HCEC 1CT (cell line): ENCODE measurements around the gene ATP5MC2.
"Not testable (repeated sequence)": the region's sequence is repeated elsewhere in the genome, so short reads cannot be mapped to it uniquely, and the experiment has no call there.

ENCODE experiments used
- DNase-seq: peaks from one replicate; pipeline ENCODE4 v3.0.0-alpha.2; 2017

Gene ATP5MC2

DNA sequence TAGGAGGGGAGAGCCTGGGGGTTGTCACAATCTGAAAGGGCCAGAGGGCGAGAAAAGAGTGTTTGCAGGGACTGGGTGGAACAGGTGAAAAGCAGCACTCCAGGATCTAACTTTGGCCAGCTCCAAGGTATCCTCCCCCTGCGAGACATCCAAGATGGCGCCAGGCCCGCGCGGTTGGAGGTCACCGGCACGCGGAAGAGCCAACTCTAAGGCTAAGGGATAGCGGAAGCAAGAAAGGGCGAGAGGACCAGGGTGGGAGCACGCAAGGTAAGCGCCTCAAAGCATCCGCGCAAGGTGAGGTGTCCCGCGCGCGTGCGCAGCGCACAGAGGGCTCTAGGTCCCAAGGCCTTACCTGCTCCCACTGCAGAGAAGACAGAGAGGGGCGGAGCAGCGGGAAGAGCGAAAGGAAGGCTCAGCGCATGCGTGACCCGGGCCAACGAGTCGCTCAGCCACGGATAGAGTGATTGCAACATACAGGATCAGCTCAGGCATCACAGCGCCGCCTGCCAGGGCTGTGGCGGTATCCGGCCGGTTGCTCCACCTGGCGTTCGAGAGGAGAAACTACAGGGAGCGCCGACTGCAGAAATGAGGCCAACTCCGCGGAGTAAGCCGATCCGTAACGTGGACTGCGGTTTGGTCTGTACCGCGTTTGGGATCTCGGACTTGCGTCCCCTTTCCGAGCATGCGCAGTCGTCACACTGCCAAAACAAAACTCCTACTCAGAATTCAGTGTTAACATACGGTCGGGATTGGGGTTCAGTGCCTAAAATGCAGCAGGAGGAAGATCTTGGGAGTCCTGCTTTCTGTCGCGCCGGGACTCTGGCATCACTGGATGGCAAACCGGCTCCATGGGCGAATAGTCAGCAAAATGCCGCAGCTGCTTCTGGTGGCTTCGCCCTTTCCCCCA is at the start of gene ATP5MC2:
Gene ATP5MC2 (minus strand): TSS at position 383 of the 907 bp plus-strand sequence. CDS start 3,469 bp downstream, outside the sequence.
- peak; percentile 98 for DNase-seq

DNA sequence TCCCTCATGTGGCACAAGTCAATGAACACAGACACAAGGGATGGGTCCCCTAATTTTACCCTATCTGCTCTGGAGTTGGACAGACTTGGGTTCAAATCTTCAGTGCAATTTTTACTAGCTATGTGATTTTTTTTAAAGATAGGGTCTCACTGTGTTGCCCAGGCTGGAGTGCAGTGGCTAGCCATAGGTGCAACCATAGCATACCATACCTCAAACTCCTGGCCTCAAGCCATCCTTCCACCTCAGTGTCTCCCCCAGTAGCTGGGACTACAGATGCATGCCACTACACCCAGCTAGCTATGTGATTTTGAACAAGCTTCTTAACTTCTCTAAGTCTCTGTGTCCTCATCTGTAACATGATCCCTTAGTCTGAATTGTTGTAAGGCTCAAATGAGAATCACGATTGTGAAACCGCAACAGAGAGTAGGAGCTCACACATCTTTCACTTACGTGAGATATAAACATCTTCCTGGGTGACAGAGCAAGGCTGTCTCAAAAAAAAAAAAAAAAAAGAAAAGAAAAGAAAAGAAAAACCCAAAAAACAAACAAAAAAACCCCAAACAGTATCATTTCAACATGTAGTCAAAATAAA is 46.7 kb upstream of the ATP5MC2 start:
- DNase-seq = peak; percentile 40

DNA sequence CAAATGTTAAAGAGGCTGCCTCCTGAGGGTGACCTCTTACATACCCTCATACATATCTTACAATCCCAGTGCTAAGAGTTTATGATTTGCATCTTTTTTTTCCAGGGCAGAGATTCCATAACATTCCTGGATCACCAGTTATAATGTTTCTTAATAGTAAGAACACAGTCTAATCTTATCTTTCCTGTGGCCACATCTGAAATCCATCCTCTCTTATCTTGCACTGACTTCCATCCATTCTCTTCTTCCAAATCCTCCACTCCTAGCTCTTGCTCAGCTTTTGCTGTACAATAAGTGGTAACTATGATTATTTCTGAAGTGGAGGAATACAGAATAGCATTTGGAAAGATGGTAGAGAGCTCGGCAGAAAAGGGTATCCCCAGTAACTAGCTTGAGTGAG is 45.1 kb upstream of the ATP5MC2 start:
- DNase-seq = no peak

DNA sequence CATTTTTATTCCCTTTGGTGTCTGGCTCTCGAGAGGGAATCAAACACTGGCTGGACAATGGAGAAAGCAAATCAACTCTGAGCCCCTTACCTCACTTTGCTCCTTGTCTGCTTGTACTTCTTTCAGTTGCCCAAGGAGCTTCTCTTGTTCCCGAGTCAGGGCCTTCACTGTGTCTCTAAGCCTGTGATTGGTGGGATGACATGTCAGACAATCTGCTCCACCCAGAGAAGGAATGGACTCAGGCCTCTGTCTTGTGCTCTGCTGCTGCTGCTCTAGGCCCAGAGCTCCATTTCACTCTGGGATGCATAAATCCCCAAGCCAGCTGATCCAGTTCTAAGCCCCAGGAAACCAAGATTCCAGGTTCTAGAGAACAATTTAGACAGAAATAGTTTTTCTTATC is 43.8 kb upstream of the ATP5MC2 start:
- DNase-seq = no peak

DNA sequence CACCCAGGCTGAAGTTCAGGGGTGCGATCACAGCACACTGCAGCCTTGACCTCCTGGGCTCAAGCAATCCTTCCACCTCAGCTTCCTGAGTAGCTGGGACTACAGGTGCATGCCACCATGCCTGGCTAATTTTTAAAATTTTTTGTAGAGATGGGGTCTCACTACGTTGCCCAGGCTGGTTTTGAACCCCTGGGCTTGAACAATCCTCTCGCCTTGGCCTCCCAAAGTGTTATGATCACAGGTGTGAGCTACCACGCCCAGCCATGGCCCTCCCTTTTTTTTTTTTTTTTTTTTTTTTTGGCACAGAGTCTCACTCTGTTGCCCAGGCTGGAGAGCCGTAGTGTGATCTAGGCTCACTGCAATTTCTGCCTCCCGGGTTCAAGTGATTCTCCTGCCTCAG is 42.7 kb upstream of the ATP5MC2 start:
- DNase-seq = not testable (repeated sequence)

DNA sequence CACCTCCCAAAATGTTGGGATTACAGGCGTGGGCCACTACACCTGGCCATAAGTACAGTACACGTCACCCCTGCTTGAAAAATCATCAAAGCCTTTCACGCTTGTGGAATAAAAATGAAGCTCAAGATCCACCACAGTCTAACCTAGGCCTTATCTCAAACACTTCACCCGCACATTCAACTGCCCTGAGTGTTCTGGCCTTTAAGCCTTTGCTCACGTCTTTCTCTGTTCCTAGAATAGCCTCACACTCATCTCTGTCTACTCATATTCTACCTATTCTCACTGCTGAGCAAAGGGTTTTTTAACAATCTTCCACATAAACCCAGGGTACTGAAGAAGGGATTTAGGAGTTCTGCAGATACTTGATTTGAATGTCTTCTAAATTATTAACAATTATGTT is 41.4 kb upstream of the ATP5MC2 start:
- no peak for DNase-seq

DNA sequence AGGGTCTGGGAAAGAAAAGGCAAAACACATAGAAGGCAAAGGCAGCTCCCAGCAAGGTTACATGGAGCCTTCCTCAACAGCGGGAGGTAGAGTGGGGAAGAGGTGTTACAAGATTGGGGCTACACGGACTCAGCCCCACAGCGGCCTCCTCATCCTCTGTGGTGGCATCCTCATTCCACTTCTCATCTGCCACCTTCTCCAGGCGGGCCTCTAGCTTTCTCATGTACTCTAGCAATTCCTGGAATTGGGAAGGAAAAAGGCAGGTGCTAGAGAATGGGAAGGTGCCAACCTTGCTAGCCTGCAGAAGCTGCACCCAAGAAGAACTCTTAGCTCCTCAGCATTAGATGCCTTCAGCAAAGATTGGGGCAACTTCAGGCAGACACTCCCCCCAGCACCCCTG is 38.1 kb upstream of the ATP5MC2 start:
- DNase-seq = no peak

DNA sequence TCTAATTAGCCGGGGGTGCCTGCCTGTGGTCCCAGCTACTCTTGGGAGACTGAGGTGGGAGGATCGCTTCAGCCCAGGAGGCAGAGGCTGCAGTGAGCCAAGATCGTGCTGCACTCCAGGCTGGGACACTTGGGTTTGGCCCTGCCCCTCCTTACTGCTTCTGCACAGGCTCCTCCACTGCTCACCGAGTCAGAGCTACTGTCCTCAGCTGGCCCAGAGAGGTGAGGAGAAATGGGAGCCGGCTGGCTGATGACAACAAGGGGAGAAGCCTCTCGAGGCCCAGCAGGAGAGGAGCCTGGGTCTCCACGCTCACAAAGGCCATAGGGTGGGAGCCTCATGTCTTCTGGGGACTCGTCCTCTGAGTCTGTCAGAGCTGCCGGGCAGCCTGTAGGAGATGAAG is 37.6 kb upstream of the ATP5MC2 start:
- no peak for DNase-seq

DNA sequence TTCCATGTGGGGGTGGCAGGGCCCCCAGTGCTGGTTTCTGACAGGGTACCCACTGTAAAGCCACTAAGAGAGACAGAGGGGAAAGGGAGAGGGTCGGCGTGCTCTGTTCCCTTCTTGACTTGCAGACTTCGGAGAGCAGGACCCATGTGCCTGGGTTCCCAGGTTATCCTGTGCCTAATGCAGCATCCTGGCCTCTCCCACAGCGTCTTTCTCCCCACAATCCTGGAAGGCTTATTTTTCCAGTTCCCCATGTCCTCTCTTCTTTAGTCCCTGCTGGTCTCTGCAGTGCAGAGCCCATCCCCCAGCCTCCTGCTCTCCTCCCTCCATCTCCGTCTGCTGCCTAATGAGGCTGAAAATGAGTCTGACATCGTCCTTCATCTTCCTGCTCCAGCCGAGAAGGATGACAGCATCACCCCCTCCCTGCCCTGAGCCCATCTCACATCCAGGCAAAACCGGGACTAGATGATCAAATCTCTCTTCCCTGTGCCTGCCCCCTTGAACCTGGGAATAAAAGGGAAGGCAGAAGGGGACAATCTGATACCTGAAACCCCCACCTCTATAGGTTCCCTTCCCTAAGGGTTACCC is 36.3 kb upstream of the ATP5MC2 start:
- DNase-seq = no peak

DNA sequence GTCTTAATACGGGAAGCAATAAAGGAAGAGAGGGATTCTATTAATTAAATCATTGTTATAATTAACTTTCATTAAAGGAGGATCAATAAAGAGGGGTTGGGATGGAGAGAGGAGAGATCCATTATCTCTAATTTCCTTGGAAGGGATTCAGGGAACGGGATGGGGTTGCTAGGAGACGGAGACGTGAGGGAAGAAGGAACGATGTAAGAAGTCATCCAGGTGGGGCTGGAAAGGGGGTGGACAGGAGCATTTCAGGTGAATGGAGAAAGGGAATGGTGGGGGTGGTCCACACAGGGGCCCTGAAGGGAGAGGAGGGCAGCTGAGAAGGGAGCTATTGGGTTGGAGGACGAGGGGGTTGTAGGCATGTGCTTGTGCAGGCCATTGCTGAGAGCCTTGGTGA is 34.2 kb upstream of the ATP5MC2 start:
- DNase-seq = no peak

DNA sequence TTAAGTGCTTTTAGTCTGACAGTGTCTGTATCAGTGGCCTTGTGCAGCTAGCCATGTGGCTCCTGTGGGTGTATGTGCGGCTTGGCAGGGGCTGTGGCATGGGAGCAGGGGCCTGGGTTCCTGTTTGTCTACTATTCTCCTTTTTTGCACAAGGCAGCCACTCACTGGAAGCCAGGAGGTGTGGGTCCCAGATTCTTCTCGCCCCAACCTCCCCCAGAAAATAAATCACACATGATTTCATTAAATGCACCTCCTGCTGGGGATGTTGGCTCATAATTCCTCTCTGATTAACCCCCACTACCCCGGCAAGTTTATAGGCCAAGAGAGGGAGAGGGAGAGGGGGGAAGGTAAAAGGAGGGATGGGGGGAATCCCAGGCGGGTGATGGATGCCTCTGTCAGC is 33.8 kb upstream of the ATP5MC2 start:
- no peak for DNase-seq

DNA sequence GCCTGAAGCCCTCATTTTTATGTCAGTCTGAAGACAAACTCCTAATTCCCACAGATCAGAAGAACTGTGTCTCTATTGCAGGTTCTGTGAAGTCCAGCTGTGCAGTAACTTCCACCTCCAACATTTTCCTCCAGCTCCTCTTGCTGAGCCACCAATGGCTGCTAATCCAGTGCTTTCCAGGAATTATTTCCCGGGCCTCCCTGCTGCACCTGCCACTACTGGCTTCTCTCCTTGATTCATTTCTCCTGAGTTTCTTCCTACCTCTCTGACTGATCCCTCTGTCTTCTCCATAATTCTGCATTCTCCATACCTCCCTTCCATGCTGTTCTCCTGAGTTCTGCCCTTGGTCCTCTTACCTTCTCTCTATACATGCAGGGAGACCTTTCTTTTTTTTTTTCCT is 30.2 kb upstream of the ATP5MC2 start:
- DNase-seq = no peak

DNA sequence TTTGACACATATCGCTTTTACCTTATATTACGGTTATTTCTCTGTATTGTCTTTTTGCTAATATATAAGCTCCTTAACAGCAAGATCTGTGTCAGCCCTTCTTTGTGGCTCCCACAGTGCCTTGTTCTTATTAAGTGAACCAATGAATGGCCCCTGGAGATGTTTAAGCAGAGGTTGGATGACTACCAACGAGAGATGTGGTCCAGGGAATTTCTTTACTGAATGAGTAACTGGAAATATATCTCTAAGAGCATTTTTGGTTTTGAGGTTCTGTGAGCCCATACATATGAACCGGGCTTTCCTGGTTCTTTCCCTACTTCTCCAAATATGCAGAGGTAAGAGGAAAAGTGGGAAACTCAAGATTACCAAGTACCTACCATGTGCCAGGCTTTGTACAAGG is 27.9 kb upstream of the ATP5MC2 start:
- peak; percentile 22 for DNase-seq

DNA sequence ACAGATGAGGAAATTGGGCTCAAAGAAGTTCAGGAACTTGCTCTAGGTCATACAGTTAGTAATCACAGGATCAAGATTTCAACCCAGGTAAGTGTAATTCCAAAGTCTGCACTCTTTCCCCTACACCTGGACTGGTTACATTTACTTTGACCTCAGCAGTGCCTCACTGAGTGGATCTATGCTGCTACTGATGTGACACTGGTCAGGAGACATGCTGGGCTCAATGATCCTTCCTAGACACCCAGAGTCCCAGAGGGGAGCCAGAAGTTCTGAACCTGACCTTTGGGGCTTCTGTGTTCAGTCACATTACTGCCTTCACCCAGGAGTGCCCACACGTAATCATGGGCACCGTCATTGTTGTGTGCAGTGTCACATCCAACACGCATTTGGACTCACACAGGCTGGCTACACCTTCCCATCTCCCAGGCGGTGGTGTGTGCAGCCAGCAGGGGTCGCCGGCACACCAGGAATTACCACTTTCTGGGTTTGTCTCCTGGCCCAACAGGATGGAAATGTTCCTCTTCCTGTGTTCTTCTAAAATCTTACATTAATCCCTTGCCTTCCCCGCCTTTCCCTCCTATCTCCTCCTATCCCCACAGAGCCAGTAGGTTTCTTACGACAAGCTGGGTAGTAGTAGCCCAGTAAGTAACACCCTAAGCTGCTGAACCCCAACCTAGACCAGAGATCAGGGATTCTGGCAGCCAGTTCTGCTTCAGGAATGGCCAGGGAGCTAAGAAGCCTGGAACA is 25.8 kb upstream of the ATP5MC2 start:
- DNase-seq = peak; percentile 59

DNA sequence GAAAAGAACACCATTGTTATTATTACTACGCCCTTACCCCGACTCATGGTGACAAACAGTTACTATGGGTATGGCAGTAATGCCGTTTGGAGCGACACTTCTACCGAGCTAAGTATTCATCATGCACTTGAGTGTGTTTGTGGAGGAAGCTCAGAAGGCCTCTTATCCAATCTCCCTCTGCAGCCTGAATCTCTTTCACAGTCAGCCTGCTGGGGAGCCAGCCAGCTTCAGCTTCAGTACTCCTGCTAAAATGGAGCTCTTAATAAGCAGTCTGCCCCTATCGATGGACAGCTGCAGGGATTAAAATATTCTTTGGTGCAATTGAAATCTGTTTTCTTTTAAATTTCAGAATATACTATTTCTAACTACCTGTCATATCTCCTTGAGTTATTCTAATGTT is 24.7 kb upstream of the ATP5MC2 start:
- no peak for DNase-seq

DNA sequence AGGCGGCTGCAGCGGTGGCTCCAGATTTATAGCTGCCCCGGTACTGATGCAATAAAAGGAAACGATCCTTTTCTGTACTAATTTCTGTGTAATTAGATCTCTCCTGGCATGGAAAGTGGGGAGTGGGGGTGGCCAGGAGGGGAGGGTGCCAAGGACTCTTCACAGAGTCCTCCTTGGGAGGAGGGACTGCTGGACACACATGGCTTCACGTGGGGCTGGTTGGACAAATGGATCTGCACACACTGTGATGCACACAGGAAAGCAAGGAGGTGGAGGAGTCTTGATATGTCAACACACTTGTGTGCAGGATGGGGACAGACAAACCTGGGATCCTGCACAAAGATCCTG is 23.8 kb upstream of the ATP5MC2 start:
- no peak for DNase-seq

DNA sequence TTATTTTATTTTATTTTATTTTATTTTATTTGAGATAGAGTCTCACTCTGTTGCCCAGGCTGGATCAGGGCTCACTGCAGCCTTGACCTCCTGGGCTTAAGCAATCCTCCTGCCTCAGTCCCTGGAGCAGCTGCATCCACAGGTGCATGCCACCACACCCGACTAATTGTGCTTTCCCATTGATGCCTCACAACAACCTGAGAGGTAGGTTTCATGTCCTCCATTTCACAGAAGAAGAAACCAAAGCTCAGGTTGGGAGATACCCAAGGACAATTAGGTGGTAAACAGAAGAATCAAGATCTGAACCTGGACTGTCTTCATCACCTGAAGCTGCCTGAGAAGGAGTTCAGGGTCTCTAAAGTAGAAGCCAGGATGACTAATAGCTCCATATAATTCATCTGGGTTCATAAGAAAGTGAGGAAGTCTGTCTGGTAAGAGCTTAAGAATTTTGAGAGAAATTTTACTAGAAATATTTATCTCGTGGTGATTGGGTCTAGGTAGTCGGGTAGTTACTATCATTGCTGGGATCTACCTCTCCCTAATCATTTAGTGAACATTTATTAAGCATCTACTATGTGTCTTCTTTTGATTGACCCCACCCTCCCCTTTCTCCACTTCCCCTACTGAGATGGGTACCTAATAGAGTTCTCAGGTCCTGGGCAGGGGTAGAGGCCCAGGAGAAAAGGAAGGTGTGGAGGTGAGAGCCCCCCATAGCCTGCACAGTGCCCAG is 23.2 kb upstream of the ATP5MC2 start:
- no peak for DNase-seq

DNA sequence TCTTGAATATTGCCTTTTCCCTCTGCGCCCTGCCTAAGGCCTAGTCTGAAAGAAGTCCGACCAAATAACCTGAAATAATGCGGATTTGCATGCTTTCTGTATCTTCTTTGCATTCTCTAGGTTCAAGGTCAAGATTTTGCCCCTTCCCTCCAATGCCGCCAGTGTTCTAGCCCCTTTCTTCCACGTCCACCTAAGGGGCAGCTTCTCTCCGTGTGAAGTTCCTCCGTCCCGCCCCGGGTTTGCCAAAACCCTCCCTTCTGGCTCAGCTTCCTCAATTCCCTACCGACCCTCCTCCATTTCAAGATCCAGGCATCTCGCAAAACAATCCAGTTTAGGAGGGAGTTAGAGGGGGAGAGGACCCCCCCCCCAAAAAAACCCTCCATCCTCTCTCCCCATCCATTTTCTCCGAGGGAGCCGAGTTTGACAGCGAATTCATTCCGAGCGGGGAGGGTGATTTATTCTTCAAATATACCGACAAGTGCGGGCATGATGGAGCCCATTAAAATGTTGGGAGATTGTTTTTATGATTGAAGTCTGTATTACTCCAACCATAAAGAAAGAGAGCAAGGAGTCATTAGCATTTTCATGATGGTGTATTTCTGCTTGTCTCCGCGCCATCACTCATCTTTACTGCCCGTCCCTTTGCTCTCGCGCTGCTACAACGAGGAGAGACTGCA is 20.9 kb upstream of the ATP5MC2 start:
- no peak for DNase-seq

DNA sequence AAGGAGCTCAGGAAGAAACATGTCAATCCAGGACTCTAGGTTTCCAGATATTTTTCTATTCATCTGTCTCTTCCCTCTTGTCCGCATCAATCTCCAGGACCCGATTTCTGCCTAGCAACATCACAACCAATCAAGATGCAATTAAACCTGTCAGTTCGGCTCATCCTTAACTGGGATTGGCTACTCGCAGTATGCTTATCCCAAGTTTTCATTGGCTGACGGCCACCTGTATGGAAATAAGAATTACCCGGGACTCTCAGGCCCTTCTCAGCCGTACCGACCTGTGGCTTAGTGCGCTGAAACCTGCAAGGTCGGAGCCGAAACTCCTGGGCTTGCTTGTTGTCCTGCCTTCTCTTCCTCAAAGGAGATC is 20.4 kb upstream of the ATP5MC2 start:
- peak; percentile 76 for DNase-seq

DNA sequence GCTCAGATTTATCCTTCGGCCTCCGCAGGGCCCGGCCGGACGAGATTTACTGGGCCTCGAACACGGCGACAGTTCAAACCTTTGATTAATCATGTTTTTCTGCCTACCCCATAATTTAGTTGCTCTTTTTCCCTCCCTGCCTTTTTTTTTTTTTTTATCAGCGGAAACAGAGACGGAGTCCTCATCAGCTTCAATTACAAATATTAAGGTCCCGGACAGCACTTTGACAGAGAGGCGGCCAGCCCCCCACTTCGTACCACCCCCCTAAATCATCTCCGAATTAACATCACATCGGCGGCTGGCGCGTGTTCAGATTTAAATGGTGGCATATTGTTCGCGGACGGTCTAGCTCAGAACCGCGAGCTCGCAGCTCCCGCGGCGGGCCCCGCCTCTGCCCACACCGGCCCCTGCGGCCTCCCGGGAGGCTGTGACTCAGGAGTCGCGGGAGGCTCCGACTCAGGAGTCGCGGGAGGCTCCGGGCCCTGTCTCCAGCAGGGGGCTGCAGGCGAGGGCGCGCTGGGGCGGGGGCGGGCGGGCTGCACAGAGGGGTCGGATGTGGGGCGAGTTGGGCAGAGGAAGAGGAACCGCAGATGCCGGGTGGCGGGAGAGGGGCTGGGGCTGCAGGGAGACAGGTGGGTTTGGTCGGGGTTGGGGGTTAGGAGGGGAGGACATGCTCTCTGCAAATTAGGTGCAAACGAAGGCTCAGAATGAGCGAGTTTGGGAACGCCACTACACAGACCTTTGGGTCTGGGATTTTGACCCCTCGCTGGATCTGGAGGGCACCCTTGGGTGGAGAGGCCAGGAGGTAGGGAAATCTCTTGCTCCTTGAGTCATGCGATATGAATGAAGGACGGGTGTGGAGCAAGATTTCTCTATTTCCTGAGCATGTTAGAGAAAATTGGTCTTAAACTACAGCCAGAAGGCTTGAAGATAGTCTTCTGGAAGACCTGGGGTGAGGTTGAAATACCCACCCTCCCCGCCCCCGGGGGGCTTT is 19.6 kb upstream of the ATP5MC2 start:
- peak; percentile 65 for DNase-seq

DNA sequence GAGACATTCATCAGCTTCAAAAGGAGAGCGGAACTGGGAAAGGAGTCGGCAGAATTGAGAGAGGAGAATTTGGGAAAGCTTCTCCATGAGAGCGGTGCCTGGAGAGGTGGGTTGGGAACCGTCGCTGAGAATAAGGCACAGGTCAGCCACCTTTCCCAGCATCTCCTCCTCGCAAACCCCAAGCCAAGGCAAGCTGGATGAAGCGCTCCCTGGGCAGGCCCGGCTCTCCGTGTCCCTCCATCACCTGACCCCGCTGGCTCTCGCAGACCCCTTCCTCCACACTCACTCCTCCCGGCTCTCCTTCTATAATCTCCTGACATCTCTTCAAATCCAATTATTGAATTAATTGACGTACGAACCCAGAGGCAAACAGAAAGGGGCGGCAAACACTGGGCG is 18.9 kb upstream of the ATP5MC2 start:
- no peak for DNase-seq
